ENCODE measurements around the gene VSX2.

GRCh38 chr14:74235017-74235416 lies 4.2 kb upstream of the VSX2 start:
- TF ChIP-seq CTCF (IDR thresholded peaks at IDR 0.05; ENCODE audit: insufficient read depth, low read depth, low read length) (no peak), EZH2 (IDR thresholded peaks at IDR 0.05; ENCODE audit: insufficient read depth, low read length) (no peak)
